IPS-NIHi7 (cell line): ENCODE data around the gene ATP8B4.
A peak's percentile ranks its signal among the peaks of the same experiment; 100 is the strongest.
"Not testable (repeated sequence)": the region's sequence is repeated elsewhere in the genome, so short reads cannot be mapped to it uniquely, and the experiment has no call there.

Experiments
- DNase-seq: peaks from one replicate; pipeline ENCODE4 v3.0.0; 2012; ENCODE audit warnings: mixed read lengths; ENCODE audit errors: extremely low spot score

ATP8B4 gene

DNA sequence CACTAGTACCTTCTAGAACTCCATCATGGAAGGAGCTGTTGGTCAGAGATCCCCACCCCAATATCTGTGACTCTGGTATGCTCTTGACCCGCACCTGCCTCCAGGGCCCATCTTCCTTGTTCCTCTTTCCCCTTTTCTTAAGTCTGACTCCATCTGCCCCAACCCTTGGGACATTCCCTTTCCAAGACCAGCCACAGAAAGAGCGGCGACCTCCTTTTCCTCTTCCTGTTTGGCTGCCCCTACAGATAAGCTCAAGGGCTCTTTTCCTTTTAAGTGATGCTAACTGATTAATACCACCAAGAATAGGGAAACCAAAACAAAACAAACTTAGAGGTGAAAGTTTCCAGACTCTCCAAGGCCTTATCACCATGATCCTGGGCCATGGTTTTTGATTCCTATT is 21.9 kb upstream of the ATP8B4 start:
- DNase-seq = no peak

GRCh38 chr15:50140098-50140497 is 21.1 kb upstream of the ATP8B4 start:
- no peak for DNase-seq

DNA sequence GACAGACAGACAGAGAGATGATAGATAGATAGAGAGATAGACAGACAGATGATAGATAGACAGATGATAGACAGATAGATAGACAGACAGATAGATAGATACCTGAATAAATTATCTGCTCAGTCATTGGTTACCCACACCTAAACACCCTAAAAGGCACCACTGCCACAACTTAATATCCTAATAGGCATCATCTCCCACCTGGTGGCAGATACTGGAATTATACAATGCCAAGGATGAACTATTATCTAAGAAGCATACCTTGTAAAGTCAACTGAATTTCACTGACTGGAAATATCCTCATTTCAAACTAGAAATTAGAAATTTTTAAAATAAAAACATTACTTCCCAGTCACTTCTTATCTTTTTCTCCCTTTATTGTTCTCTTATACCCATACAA is 19.4 kb upstream of the ATP8B4 start:
- DNase-seq = no peak

- no peak for DNase-seq
These were observed 18.9 kb upstream of the ATP8B4 start for GRCh38 chr15:50137893-50138292.

- no peak for DNase-seq
These were observed 18.3 kb upstream of the ATP8B4 start for GRCh38 chr15:50137330-50137761.

GRCh38 chr15:50135031-50135551 is 16.1 kb upstream of the ATP8B4 start:
- DNase-seq = no peak

GRCh38 chr15:50134524-50135024 is 15.5 kb upstream of the ATP8B4 start:
- DNase-seq = no peak

- DNase-seq = not testable (repeated sequence)
These were observed 13.4 kb upstream of the ATP8B4 start for GRCh38 chr15:50132251-50132984.

DNA sequence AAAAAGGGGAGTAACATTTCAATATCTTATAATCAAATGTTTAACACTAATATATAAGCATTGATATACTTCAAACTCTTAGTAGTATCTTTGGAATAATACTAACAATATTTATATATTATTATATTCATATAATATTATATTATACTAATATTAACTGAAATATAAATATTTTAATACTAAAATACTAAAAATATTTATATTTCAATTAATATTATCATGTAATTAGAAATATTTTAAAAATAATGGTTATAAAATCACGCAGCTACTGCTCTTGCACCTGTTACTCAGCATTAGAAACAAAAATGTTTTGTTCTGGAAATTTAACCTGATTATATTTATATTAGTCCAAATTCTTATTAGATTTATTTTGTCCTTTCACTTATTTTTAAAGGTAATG is 12.6 kb upstream of the ATP8B4 start:
- DNase-seq = no peak

DNA sequence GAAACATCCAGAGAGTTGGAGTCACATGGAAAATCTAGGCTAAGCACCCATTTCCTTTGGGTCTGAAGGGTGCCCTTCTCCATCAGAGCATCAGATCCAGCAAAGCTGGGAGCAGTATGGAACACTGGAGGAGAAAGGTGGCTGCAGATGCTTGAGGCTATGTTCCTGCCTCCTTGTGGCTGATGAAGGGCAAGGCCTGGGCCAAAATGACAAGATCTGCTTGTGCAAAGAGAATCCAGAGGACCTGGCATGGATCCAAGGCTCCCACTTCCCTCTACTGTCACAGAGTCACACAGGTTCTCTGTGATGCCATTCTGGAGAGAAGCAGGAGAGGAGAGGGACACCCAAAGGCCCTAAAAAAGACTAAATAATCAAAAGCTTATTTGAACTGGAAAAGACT is 9.2 kb upstream of the ATP8B4 start:
- DNase-seq = peak; percentile 29

GRCh38 chr15:50127255-50127777 is 8.3 kb upstream of the ATP8B4 start:
- DNase-seq = no peak

GRCh38 chr15:50126072-50126471 is 7.0 kb upstream of the ATP8B4 start:
- no peak for DNase-seq

DNA sequence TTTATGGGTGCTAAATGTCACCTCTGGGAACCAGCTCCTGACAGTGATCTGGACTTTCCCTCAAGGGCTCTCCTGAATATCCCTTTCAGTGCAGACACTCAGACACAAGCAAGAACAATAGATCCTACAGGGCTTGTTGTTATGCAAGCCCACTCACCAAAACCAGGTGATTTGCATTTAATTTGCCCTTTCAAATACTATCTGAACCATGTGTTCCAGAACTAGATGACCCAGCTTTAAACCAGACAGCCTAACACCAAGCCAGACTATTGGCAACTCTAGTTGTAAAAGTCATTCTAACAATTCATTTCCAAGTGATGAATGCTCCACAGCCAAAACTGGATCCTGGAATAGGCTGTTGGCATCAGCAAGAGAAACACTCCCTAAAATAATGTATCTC is 5.6 kb upstream of the ATP8B4 start:
- no peak for DNase-seq

GRCh38 chr15:50123861-50124557 is 5.0 kb upstream of the ATP8B4 start:
- DNase-seq = no peak

- DNase-seq = no peak
These were observed 1.7 kb upstream of the ATP8B4 start for GRCh38 chr15:50120729-50121128.

GRCh38 chr15:50117431-50118027 is 1.5 kb downstream of the ATP8B4 start:
- no peak for DNase-seq

GRCh38 chr15:50116477-50116876 is 2.6 kb downstream of the ATP8B4 start:
- DNase-seq = peak; percentile 69

GRCh38 chr15:50113992-50114780 is 4.8 kb downstream of the ATP8B4 start:
- no peak for DNase-seq

- no peak for DNase-seq
These were observed 5.9 kb downstream of the ATP8B4 start for GRCh38 chr15:50113187-50113505.

GRCh38 chr15:50112488-50113186 is 6.4 kb downstream of the ATP8B4 start:
- no peak for DNase-seq

DNA sequence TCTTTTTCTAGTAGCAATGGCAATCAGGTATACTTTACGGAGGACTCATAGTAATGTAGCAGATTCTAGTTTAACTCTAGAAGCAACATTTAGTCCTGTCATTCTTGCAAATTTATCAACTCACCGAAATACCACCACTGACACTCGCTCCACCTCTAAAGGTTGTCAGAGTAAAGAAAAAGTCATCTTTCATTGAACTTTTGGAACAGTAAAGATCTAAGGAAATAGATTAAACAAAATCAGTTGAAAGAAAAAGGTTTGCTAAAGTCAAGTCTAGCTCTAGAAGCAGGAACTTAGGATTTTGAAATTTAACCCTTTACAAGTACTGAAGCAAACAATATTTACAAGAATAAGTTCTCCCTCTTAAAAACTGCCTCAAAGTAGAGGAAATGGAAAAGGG is 8.7 kb downstream of the ATP8B4 start:
- no peak for DNase-seq
